ENCODE measurements around the gene LNP1.

Gene LNP1

DNA sequence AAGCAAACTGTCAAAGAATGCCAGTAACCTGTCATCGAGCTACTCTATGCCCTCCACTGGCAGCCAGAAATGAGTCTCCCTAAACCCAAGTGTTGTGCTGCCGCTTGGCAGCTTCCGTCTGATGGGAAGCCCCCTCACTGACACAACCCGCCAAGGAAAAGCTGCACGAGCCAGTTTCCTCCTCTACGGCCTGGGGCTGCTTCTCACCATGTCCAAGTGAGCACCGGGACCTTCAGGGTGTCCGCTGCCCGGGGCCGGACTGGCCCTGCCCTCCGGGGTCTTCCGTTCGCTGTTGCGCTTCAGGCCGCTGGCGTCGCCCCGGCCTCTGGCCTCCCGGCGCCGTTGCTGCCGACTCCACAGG lies 940 bp upstream of the LNP1 start:
- DNase-seq = no peak

DNA sequence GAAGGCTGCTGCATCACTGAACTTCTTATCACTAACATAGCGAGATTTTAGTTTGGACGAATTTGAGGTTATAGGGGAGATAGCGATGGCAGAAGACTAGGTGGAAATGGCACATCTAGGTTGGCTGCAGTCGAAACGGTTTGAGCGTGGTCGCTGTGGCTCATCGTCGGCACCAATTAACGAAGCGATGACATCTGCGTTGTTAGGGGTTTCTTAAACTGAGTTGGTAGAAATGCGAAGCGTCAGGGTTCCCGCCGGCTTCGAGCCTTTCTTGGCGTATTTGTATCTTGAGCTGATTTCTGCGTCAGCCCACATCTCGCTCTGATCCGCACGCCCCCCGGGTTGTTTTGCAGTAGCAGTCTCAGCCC lies 319 bp downstream of the LNP1 start:
- DNase-seq = peak; percentile 46

DNA sequence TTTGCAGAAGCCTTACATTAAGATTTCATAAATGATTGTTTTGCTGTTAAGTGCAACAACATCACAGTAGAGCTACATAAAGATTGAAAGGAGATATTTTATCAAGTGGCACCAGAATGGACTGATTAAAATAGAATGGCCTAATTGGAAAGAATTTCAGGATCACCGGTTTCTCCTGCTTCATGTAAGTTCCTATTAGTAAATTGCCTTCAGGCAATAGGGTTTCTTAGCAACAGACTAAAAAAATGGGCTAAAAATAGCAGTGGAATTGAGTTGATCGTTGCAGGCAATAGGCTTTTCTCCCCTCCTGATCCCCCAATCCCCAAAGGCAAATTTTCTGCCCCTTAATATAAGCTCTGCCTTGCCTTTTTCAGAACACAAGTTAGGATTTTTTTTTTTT lies 917 bp downstream of the LNP1 start:
- peak; percentile 47 for DNase-seq

DNA sequence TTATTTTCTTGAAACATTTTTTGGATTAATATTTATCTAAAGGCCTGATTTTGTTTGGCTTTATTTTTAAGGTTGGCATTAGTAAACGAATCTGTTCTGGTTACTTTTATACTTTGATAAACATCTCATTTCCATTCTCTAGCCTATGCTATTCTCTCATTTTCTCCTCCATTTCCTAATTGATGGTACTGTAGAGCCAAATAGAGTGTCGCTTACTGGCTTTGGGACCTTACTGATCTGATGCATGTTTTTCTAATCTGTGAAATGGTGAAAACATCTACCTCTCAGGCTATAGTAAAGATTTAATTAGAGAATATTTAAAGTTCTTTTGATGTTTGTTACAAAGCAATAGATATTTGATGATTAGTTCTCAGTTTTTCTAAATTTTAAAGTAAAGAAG lies 1.6 kb downstream of the LNP1 start:
- DNase-seq = no peak

DNA sequence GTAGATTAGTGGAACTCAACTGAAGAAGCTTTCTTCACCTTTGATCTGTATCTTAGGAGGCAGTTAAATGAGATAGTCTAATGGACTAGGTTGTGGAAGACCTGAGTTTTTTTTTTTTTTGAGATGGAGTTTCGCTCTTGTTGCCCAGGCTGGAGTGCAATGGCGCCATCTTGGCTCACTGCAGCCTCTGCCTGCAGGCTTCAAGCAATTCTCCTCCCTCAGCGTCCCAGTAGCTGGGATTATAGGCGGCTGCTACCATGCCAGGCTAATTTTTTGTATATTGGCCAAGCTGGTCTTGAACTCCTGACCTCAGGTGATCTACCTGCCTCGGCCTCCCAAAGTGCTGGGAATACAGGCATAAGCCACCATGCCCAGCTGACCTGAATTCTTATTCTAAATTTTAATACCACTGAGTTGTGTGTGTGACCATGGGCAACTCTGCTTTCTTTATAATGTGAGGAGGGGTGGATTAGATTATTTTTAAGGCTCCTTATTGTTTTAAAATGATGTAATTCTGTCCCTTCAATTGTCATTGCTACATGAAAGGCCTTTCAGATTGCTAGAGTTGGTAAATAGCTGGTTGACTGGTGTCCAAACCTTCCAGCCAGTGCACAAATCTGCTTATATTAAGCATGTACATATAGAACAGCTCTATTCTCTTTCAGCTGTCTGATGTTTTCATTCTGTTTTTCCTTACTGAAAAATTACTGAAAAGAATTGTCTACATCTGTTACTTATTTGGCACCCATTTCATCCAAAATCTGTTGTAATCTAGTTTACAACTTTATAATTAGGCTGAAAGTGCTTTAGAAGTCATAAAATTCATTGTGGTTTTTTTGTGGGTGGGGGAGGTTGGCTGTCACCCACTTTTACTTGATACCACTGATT lies 2.3 kb downstream of the LNP1 start:
- no peak for DNase-seq

DNA sequence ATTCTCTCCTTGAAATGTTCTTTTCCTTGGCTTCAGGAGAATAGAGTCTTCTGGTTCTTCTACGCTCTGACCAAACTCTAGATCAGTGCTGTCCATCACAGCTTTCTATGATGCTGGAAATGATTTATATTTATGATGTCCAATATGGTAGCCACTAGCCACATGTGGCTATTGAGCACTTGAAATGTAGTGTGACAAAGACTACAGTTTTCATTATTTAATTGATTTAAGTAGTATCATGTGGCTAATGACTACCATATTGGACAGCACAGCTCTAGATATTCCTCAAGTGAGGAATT lies 2.9 kb downstream of the LNP1 start:
- no peak for DNase-seq

DNA sequence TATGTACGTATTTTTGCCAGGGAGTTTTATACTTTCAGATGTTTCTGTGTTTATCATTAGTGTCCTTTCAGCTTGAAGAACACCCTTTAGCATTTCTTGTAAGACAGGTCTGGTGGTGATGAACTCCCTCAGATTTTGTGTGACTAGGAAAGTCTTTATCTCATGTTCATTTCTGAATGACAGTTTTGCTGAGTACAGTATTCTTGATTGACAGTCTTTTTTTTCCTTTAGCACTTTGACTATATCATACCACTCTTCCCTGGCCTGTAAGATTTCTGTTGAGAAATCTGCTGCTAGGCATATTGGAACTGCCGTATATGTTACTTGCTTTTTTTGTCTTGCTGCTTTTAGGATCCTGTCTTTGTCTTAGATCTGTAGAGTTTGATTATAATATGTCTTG lies 5.8 kb downstream of the LNP1 start:
- no peak for DNase-seq

DNA sequence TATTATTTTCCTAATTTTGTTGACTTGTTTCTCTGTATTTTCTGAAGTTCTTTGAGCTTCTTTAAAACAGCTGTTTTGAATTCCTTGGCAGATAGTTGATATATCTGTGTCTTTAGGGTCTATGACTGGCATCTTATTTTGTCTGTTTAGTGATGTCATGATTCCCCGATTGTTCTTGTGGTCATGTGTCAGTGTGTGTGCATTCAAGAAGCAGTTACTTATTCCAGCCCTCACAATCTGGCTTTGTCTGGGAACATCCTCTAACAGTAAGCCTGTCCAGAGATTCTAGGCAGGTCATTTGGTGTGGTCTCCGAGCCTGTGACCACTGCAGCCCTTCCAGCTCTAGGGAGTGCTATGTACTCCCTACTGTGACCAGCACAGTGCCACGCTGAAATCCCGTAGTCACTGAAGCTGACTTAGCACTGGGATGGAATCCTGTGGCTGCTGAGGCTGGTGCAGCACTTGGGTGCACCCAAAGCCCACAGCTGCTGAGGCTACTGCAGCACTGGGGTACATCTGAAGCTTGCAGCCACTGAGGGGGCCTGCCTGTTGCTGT lies 6.7 kb downstream of the LNP1 start:
- DNase-seq = no peak

DNA sequence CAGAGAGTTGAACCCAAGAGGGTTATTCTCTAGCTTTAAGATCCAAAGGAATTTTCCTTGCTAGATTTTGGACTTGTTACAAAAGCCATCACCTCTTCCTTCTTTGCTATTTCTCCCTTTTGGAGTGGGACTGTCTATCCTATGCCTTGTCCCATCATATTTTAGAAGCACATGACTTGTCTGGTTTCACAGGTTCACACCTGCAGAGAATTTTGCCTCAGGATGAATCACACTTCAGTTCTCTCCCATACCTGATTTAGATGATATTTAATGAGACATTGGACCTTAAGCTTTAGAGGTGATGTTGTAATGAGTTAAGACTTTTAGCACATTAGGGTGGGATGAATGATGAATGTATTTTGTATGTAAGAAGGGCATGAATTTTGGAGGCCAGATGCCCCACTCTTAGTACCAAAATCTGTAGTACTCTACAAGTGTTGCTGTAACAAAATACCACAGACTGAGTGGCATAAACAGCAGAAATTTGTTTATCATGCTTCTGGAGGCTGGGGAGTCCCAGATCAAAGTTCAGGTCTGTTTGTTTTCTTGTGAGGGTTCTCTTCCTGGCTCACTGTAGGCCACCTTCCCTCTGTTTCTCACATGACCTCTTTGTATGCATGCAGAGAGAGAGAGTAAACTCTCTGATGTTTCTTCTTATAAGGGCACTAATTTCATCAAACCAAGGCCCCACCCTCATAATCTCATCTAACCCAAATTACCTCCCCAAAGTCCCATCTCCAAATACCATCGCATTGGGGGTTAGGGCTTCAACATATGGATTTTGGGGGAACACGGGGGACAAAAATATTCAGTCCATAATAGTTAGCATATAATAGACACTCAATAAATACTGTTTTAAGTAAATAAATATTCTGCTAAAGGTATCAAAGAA lies 10.0 kb downstream of the LNP1 start:
- DNase-seq = no peak

DNA sequence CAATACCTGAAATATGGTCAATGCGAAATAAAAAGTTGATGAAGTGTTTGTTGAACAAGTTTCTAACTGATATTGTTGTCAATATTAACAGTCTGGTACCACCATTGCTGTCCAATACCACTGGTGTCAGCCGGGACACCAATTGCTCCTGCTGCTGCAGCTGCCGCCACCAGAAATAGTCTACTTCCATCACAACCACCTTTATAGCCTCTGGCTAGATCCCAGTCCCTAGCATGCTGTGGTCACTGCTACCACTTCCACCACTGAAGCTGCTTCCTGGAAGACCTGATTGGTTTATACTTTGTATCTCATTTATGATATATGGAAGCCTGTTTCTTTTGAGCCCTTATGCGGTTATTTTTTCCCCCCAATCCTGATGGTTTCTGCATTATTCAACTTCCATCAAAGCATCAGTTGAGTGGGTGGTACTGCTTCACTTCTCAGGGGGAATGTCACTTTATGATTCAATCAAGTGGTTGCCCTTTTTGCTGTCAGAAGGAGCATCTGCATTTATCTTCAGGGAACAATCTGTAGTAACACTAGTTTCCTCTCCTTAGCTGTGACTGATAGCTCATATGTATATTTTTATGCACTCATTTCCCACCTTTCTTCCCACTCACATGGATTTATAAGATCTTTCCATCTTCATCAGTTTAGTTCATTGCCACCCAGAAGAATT lies 11.7 kb downstream of the LNP1 start:
- DNase-seq = no peak

DNA sequence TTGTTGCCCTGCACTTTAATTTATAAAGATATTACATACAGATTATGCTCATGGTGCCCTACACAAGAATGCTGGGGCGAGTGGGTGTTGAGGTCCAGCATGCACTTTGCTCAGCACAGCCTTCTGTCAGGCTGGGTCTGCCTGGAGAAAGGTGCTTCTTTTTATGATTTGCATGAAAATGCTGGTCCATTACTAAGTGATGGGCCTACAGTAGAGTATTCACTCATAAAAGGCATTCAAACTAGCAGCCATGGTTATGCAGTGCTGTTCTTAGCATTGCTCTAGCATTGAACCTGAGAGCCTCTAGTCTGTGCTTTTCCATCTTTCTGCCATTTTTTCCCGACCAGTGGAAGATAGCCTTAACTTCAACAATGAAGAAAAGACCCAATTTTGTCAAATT lies 12.3 kb downstream of the LNP1 start:
- no peak for DNase-seq

DNA sequence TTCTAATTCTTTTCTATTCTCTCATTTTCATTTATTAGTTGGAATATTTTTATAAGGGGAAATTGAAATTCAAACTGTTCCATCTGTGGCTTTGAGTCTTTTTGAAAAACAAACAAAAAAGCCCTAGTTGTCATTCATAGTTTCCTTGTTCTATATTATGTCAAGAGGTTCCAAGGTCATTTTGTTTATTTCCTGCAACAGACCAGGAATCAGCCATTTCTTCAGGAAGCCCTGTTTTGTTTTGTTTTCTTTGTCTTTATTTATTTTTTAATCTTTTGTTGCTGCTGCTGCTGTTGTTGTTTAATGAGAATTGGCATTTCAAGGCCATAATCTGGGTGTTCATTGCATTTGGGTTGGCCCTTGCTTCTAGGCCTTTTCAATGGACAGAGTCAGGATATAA lies 14.8 kb downstream of the LNP1 start:
- no peak for DNase-seq

DNA sequence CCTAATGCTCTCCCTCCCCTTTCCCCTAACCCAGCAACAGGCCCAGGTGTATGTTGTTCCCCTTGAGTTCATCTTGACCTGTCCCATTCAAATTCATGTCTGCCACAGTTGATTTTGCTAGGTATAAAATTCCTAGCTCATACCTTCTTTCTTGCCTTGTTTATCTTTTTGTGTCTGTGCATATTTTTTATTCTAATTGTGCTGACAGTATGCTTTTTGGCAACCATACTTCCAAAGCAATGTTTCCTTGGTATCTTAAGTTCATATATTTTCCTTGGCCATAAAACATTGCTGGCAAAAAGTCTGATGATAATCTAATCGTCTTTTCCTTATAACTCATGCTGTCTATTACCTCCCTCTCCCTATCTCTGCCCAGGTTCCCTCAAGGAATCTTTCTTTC lies 15.5 kb downstream of the LNP1 start:
- DNase-seq = no peak

DNA sequence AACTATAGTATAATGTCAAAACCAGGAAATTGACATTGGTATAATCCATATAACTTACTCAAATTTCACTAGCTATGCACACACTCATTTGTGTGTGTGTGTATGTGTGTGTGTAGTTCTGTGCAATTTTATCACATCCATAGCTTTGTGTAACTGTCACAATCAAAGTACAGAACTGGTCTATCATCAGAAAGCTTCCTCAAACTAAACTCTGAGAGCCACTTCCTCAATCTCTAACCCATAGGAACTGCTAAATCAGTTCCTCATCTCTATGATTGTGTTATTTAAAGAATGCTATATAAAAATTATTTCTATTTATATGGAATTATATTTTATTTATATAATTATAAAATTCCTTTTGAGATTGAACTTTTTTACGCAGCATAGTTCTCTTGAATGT lies 18.1 kb downstream of the LNP1 start:
- DNase-seq = no peak

DNA sequence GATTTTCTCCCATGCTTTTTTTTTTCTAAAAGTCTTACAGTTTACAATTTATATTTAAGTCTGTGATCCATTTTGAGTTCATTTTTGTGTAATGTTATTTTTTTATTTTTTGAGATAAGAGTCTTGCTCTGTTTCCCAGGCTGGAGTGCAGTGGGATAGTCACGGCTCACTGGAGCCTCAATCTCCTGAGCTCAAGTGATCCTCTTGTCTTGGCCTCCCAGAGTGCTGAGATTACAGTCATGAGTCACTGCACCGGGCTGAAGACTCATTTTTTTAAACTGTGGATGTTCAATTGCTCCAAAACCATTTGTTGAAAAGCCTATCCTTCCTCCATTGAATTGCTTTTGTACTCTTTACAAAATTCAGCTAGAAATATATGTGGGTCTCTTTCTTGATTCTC lies 19.5 kb downstream of the LNP1 start:
- DNase-seq = no peak

DNA sequence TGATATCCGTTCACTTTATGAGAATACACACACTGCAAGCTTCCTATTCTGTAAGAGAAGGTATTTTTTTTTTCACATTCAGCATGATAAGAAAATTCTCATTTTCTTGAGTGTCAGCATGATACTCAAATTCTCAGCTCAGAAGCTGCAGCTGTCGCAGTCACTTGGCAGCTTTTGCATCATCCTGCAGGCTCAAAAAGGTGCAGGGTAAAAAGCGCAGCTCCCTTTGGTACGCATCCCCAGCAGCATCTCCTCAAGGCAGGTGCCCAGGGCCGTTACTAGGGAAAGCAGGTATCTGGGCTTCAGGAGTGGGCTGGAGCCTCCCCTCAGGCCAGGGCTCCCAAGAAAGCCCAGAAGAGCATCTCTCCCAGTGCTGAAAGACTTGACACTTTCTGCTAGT lies 22.3 kb downstream of the LNP1 start:
- no peak for DNase-seq

DNA sequence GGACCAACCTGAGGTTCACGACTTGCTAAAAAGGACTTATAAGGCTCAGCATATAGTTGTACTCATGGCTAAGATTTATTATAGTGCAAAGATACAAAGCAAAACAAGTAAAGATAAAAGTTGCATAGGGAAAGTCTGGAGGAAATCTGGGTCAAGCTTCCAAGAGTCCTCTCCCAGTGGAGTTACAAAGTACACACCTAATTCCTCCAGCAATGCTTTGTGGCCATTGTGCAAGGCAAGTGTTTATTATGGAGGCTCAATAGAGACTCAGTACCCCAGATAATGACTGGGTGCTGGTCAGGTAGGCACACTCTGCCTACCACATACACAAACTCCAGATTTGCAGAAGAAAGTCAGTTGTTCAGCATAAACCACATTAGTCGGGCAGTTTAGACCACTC lies 22.9 kb downstream of the LNP1 start:
- no peak for DNase-seq

DNA sequence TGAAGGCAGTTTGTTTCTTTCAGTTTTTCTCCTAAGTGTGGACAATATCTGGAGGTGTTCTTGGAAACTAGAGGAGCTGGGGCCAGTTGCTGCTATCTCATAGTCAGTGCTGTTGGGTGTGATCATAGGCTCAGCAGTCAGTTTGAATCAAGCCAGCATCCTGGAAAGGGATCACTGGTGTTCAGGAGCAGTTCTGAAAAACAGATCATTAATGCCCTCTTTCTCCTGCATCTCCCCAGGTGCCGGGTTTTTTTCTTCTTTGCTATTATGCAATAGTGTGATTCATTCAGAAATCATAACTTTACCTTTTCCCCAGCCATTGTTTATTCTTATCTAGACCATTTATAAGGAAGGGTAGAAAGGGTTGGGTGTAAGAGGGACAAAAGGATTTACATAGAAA lies 24.0 kb downstream of the LNP1 start:
- DNase-seq = no peak

DNA sequence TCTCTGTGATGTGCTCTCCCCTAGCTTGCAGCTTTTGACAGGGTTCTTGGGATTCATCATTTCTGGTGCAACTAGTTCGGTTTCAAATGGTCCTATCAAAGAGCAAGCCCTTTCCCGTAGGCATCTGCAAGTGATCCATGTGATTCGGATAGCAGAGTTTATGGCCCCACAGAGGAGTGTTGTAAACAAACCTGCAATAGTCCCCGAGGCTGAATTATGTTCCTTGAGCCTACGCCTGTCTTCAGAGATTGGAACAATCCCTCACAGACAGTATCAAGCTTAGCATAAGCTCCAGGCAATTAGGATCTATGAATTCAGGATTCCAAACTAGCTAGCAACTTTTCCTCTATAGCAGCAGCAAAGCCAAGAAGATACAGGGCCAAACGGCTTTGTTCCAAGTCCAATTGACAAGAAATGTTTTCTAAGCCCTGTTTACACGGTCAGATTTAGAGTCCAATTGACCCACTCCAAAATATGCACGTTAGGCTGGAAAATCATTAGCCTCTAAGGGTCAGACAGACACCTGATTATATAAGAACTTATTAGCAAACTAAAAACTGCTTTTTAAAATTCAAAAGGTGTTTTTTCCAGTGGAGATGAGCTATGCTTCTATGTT lies 24.8 kb downstream of the LNP1 start:
- DNase-seq = no peak

DNA sequence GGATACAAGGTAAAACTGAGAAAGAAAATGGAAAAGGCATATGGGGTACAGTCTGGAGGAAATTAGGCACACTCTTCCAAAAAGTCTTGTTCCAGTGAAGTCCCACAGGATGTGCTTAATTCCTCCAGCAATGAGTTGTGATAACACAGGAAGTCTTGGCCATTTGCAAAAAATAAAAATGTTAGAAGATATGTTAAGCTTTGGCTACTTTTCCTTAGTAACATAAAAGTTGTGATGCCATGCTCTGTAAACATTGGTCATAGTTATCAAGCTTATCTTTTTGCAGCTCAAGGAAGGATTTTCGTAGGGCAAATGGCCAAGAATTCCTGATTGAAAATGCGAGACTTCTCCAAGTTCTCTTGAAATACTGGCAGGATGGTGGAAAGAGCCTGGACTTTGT lies 26.4 kb downstream of the LNP1 start:
- DNase-seq = no peak

DNA sequence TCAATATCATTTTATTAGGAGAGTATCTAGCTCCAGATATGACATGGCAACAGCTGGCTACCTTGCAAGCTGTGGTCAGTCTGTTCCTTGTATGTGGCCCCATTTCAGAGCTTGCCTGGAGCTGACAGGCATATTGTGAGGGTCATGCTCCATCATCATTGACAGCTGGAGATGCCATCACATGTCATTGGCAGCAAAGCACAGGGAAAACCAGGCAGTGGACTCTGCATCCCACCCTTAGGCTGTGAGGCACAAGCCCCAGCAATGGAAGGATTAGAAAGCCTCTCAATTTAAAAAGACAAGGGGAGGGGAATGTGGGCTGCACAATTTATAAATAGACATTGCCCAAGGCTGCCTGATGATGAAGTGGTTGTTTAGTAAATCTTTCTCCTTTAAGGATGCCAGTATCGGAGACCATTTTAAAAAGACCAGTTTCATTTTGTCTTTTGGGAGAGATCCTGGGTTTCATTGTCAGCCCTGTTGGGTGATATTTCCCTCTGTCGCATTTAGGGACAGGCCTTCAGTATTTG lies 27.9 kb downstream of the LNP1 start:
- no peak for DNase-seq

DNA sequence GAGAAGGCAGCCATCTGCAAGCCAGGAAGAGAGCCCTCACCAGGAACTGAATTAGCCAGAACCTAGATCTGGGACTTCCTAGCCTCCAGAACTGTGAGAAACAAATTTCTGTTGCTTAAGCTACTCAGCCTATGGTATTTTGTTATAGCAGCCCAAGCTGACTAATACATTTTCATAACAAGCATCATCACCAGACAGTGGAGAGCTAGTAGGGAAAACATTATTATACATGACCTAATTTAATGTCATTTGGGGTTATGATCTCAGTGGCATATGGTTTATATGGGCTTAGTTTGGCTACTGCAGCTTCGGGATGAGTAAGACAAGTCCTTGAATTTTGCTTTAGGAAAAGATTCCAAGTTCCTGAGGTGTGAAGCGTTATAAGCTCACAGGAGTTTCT lies 35.6 kb downstream of the LNP1 start:
- peak; percentile 61 for DNase-seq
